Activated CD4-positive, alpha-beta T cell treated with anti-CD3 and anti-CD28 coated beads, Interleukin-2, amount 50 U/mL, for 16 hours (primary cell): ENCODE data around the gene MAN2A1.
"Not testable (repeated sequence)": the region's sequence is repeated elsewhere in the genome, so short reads cannot be mapped to it uniquely, and the experiment has no call there.

ENCODE experiments used
- DNase-seq: peaks from one replicate; pipeline ENCODE4 v3.0.0-alpha.2; 2020

The MAN2A1 gene

DNA sequence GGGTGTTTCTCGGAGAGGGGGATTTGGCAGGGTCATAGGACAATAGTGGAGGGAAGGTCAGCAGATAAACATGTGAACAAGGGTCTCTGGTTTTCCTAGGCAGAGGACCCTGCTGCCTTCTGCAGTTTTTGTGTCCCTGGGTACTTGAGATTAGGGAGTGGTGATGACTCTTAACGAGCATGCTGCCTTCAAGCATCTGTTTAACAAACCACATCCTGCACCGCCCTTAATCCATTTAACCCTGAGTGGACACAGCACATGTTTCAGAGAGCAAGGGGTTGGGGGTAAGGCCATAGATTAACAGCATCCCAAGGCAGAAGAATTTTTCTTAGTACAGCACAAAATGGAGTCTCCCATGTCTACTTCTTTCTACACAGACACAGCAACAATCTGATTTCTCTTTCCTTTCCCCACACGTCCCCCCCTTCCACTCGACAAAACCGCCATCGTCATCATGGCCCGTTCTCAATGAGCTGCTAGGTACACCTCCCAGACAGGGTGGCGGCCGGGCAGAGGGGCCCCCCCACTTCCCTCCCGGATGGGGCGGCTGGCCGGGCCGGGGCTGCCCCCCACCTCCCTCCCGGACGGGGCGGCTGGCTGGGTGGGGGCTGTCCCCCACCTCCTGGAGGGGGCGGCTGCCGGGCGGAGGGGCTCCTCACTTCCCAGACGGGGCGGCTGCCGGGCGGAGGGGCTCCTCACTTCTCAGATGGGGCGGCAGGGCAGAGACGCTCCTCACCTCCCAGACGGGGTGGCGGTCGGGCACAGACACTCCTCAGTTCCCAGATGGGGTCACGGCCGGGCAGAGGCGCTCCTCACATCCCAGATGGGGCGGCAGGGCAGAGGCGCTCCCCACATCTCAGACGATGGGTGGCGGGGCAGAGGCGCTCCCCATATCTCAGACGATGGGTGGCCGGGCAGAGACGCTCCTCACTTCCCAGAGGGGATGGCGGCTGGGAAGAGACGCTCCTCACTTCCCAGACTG lies 142.8 kb downstream of the MAN2A1 start:
- DNase-seq, result not testable (repeated sequence)

DNA sequence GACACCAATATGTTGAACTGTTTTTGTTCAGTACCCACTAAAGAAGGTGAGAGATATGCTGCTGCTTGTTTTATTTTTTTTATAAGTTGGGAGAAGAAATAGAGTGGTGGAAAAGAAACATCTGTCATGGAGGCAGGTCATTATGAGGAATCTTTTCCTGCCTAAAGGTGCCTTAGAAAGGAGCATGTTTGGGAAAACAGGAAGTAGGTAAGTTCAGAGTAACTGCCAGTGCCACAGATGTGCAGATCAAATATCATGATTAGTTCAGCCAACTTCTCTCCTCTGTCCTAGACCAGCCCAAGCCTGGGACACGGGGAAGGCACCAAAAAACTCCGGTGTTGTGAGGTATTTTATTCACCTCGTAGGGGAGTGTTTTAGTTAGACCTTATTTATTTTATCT lies 144.2 kb downstream of the MAN2A1 start:
- DNase-seq, result no peak

DNA sequence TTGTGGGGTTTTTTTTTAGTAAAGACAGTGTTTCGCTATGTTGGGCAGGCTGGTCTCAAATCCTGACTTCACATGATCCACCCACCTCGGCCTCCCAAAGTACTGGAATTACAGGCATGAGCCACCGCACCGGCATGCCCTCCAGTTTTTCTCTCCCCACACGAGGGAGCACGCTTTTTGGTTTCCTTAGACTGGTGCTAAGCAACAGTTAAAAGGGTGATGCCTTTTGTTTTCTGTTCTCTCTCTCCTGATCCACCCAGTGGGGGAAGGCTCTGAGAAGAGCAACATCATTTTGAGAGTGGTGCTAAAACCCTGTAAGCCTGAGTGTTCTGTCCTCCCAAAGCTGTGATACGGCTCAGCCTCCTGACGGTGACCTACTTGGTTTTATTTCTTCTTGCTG lies 146.6 kb downstream of the MAN2A1 start:
- DNase-seq, result no peak

DNA sequence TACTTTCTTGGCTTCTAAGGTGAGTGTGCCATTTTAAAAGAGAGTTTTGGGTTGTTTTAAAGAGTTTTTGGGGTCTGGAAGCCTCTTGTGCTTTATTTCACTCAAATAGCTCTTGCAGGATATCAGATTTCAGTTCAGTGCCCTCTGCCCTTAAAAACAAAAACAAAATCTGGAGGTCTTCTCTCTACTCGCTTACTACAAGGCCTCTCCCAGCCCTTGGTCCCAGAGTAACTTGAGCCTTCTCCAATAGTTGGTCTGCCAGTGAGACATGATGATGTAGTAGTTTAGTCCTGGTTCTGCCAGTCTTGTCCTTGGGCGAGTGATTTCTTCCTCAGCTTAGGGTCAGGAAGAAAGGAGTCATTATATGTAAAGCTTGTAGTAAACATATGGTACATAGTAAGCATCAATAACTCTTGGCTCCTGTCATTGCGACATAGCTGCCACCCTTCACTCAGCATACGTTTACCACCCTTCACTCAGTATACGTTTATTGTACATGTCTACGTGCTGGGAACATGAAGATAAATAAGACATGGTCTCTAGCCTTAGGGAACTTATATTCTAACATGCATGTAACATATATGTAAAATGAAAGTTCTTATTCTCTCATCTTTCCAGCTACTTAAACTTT lies 147.6 kb downstream of the MAN2A1 start:
- no peak for DNase-seq

DNA sequence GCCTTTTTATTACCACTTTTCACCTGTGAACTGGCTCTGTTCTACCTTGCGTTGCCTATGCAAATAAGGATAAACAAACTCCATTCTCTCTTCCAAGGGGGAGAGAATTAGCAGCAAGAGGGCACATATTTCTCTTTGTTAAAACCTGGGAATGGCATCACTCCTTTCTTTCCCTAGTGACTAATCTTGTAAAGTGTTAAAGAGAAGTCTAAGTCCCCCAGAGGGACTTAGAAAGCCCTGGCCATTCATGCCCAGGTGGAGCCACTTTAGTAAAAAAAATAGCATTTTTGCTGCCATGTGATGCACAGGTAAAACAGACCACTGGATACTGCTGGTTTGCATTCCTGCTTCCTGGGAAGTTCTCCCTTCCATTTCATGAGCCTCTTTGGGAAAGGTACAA lies 148.4 kb downstream of the MAN2A1 start:
- no peak for DNase-seq

DNA sequence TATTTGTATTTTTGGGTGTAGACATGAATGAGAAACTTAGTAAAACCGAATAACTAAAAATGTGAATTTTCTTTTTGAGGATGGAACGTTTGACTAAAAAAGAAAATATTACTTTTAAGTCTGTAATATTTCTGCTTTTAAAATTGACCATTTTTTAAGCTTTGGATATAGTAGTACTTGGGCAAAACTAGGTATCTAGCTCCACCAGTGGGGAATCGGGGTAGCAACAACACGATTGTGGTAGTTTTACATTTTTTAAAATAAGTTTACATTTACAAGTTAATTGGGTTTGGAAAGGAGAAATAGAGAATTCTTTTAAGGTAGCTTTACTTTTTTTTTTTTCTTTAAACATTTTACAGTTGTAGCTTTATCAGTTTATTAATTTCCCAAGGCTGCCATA lies 154.4 kb downstream of the MAN2A1 start:
- no peak for DNase-seq

DNA sequence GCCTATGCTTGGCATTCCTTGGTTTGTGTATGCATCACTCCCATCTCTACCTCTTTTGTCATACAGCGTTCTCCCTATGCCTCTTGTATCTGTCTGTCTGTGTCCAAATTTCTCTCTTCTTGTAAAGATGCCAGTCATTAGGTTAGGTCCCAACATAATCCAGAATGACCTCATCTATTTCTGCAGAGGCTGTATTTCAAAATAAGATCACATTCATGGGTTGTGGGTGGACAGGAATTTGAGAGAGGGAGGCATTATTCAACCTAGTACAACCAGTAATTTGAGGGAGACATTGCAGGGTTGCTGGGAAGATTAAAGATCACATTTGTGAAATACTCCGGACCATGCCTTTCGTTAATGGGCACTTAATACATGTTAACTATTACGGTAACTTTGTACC lies 155.0 kb downstream of the MAN2A1 start:
- DNase-seq, result no peak

DNA sequence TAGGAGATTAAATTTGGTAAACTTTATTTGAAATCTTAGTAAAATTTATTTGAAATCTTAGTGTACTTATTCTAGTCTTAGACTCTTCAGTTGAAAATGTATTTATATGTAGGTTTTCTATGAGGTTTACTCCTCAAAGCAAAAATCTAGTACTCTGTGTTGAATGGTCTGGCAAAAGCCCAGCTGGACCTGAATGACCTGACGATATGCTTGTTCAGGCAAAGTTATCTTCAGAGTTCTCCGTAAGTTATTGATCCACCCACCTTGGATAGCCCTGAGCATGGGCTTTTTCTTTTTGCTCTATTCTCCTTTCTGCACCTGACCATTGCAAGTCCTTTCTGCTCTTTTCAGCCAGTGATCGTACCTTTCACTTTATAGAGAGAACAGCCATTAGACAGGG lies 158.4 kb downstream of the MAN2A1 start:
- no peak for DNase-seq

DNA sequence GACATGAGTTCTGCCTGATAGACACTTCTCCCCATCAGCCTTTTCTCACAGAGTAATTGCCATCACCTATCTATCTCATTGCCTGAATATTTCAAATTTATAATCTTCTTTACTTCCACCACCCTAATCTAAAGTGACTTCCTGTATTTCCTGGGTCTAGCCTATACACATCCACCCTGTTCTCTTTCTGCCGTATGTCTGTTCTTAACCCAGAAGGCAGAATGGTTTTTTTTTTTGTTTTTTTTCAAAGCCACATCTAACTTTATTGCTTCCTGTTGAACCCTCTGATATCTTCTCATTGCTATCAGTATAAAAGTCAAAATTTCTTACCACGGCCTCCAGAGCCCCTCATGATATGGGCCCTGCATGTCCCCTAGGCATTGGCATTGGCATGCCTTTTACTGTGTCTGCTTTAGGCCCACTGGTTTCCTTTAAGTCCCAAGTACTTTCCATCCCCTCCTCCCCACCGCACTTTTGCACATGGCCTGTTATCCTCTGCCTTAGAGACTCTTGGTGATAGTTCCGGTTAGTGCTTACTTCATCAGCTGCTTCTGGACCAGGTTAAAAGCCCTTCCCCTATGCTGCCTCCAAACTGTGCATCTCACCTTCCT lies 159.9 kb downstream of the MAN2A1 start:
- no peak for DNase-seq

DNA sequence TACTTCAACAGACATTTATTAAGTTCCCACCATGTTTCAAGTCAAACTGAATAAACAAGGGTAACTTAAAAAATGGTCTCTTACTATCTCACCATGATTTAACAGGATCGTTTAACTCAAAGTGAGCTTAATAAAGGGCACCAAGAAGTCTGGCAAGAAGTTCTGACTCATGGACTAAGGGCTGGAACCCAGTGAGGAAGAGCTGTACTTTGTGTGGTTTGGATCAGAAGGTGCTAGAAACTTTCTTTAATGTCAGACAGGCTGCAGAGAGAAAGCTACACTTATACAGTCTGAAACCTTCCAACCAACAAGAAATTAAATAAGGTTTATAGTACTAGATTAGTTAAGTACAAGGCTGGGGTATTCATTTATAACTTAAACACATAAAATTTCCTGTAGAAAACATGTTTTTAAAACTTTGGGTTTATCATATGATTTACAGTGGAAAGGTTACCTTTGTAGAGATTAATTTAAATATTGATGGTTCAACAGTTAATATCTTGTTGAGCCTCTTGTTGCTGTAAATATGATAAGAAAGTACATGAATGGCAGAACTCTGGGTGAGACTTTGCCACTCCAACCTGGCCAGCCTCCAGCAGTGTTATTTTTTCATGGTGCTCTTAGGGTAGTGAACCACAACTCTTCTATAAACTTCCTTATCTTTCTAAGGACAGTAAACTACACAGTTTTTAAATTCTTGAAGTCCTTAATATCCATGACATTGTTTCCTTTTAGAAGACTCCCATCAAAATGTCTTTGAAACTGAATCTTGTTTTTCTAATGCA lies 162.8 kb downstream of the MAN2A1 start:
- no peak for DNase-seq

DNA sequence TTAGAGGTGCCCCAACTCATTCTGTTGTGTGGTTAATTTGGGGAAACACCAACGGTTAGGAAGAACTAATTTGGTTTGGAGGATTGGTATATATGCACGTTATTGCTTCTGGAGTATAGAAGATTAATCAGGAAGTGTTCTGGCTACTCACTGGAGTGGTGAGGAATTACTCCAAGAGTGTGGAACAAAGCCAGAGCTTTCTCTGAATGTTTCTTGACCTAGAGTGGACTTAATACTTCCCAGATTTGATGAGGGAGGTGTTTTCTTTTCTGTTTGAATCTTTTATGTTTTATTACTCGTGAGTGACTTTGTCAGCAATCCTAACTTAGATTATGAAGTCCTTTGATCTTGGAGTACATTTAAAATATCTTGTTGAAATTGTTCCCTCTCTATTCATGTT lies 163.7 kb downstream of the MAN2A1 start:
- no peak for DNase-seq

DNA sequence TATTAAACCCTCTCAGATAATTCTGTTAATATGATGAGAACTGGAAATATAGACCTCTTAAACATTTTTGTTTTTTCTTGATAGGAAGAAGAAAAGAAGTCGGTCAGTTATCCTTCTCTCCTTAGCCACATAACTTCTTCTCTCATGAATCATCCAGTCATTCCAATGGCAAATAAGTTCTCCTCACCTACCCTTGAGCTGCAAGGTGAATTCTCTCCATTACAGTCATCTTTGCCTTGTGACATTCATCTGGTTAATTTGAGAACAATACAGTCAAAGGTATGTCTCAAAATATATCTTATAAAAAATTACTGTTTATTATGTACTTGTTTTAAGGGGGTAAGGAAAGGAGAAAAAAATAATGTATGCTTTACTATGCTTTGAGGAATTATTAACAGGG lies 165.3 kb downstream of the MAN2A1 start:
- DNase-seq, result no peak

DNA sequence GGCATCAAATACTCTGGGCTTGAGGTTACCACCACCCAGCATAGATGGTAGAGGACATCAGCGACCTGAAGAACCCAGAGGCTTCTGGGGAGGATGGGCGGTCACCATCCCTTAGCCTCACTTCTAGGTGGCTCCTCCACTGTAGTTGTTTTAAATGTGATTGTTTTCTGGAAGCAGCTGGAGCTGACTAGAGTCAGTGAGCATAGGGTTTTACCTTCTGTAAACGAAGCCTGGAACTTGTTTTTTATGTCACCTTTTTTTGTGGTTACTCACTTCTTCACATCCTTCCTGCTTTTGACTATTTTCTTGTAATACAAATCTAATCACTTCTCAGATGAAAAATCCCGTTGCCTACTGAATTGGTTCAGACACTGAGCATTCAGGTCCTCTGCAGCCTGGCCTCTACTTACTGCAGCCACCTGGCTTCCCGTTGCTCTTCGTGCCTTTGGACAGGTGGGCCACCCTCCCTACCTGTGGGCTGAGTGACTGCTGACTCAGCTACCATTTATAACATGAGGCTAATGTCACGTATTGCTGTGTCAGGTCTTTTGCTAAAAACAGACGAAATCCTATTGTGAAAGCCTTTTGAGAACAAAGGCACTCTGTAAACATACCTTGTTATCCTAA lies 167.8 kb downstream of the MAN2A1 start:
- peak; percentile 34 for DNase-seq

DNA sequence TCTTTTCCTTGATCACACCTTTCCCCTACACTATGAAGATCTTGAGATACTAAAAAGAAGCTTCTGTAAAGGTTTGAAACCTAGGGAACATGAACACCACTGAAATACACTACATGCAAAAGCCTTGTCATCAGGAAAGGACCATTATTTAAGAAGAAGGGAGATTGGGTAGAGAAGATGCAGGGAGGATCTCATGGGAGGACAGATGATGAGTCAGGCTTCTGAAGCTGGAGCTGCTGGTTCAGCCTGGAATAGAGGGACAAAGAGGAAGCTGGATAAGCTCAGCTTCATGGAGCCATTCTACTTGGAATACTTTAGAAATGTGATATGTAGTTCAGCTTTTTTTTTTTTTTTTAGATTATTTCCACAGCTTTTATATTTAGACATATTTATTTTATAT lies 169.8 kb downstream of the MAN2A1 start:
- DNase-seq, result no peak

DNA sequence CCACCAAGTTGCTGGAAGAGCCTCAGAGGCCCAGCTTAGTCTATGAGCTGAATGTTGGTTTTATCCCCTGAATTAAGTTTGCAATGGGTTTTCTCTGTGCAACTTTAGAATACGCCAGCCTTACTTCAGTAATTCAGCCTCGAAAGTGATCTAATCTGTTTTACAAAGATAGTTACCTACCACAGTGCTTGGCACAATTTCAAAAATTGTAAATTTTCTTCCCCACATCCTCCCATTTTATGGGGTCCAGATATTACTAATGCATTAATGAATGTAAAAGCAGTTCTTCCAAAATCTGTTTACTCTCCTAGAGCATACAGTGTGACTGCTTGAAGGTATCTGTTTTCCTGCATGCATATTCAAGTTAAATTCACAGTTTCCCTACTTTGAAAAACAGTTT lies 172.6 kb downstream of the MAN2A1 start:
- no peak for DNase-seq

DNA sequence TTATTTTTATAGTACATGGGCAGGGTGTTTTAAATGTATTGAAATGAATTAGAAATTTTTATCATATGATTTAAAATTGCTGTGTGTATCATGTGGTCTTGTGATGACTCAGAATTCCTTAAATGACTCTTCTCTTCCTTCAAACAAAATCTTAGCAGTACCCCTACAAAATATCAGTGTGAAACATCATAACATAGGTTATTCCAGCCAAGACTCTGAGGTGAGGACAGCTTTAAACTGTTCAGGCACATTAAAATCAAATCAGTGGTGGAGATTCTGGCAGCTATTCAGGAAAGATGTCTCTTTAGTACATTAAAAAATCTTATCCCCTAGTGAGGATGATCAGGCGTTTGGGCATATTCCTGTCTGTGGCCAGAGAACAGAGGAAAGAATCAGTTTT lies 174.0 kb downstream of the MAN2A1 start:
- DNase-seq, result peak; percentile 66

DNA sequence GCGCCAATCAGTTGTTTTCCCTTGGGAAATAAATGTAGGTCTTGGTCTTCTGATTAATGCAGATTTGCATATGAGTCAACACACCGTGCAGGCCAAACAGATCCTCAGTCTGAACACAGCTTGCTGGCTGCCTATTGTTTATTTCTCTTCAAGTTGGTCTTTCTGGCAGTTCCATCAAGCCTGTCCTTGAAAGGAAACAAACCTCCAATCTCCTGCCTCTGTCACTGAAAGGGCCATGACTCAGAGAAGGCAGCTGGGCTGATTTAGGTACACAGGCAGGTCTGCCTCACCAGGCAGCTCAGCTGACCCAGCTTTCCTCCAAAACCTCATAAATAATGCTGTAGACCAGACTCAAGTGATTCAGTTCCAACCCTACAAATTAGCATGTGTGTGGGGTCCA lies 175.9 kb downstream of the MAN2A1 start:
- no peak for DNase-seq

DNA sequence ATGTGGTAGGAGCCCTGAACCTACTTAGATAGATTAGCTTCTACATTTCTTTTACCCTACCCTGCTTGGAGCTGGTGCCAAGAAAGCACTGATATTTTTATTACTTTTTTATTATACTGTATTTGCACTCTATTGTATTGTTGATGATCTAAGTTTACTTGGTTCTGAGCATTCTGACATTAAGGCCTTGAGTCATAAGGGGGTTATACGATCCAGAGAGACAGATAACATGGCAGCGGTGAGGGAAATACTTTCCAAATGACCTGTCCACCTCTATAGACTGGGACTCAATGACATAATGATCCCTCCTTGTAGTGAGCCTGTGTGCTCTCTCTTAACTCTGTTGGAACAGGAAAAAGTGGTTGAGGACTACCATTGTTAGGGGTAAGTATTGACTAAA lies 176.3 kb downstream of the MAN2A1 start:
- no peak for DNase-seq

DNA sequence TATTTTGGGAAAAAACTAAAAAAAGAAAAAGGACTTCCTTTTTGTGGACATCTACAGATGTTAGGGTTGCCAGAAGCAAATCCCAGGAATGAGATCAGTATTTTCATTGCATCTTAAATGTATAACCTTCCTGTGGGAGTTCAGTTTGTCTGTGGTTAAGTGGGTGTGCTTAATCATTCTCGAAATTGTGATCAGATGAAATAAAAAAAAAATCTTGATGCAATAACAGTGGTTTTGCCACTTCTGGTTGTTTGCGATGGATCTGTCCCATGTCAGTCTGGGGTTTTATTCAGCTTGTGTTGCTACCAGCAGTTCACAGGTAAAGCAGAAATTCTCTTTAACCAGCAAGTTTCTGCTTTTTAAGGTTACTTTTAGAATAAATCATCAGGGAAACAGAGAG lies 179.0 kb downstream of the MAN2A1 start:
- no peak for DNase-seq

DNA sequence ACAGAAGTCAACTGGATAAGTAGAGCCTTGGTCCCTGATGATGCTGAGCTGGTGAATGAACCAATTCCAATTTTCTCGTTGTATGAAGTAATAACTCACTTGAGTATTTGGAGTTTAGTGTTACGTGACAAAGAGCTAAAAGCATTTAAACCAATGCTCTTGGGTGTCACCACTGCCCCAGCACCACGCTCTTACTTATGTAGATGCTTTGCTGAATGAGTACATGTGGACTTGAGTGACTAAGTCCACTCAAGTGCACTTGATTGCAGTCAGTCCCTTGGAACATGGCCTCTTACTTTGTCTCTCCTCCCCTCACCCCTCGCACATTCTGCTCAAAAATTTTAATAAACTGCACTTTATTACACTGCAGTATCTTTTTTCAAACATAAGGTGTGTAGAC lies 184.0 kb downstream of the MAN2A1 start:
- no peak for DNase-seq

DNA sequence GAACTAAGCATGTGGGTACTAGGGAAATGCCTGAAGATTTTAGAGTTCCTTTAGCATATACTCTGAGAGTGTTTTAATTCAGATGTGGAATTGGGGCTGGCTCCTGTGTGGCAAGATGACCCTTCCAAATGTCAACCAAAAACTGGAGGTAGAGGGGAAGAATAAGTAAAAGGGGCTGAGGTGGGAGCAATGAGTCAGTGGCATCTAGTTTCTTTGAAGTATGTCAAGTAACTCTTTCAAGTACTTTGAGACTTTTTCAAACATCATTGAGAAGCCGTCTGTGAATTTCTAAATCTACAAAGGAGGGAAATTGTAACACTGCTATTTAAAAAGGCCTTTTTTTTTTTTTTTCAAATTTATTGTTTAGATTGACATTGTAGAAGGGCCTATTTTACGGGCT lies 184.4 kb downstream of the MAN2A1 start:
- no peak for DNase-seq

DNA sequence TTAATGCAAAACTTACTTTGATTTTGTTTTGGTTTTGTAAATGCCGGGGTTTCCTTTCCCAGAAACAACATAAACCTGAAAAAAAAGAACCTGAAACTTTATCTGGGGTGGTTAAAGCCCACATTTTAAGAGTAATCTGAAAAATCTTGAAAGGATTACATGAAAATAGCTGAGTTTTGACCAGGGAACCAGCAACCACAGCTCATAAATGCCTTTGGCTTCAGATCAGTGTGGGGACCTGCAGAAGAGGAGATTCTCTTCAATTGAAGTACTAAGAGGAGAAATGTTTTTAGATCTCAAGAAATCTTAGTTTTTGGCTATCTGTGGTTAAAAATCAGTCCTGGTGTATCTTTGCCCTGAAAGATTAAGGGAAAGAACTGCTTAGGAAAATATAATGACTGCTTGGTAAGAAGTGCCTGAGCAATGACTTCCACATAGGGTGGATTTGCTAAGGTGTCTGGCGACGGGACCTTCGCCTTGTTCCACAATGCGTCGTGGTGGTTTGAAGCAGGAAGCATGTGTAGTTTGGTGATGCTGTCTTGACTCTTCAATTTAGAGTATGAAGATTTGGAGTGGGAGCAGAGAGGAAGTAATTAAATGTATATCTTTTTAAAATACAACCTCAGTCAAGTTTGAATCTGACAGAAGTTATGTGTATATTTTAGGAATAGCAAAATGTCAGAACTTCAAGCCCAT lies 186.5 kb downstream of the MAN2A1 start:
- DNase-seq, result no peak
